Vagina (tissue), 2 donors: ENCODE data around the gene ZNF443.
"Not testable (repeated sequence)": the region's sequence is repeated elsewhere in the genome, so short reads cannot be mapped to it uniquely, and the experiment has no call there.

Experiments used
- POLR2A ChIP-seq, 2 donors: fragments of 450-650 bp; IDR thresholded peaks; one replicate each; pipeline ENCODE4 v1.6.1; 2017; ENCODE audit warnings: antibody characterized with exemption in 2 of 2, mild to moderate bottlenecking in 2 of 2, moderate library complexity in 2 of 2
- POLR2AphosphoS5 ChIP-seq, 2 donors: sonication (generic); formaldehyde crosslinking; IDR thresholded peaks; one replicate each; pipeline ENCODE4 v1.9.0; 2017; ENCODE audit warnings: antibody characterized with exemption in 2 of 2, mild to moderate bottlenecking in 2 of 2, low read depth in 1 of 2; ENCODE audit not compliant: insufficient read depth in 1 of 2
- TF ChIP-seq, protein P1 (sequence below), 3 experiments: fragments of 450-650 bp in 2 of 3; fragments of 200-600 bp in 1 of 3; sonication (generic) in 1 of 3; IDR thresholded peaks; one replicate each; pipeline ENCODE4 v1.5.1; 2017 to 2019; ENCODE audit warnings: antibody characterized with exemption in 3 of 3, mild to moderate bottlenecking in 2 of 3, moderate library complexity in 2 of 3

DNA sequence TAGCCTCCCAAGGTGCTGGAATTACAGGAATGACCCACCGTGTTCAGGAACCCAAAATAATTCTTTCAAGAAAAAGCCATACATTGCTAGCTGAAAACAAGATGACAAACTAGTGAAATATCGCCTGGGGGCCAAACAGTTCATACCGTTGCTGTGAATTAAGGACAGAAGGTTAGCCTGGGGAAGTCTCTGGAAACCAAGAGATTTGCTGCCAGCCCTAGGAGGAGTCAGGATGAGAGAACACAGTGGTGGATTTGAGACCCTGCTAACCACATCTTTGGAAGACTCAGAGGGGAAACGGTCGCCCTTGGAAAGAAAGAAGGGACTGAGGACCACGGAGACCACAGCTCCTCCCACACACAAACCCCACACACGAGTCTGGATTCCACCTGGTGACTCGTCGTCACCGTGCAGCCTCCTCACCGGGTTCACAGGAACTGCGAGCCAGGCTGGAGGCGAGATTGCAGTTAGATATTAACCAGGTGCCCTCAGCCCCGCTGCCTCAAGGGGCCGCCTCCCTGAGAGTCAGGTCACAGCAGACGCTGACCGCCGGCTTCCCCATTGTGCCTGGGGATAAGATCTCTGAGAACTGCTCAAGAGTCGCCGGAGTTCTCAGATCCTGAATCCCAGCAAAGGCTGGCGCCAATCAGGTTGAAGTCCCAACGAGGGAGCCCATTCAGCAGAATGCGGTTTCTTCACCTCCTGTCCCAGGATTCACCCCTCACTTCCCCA is 40.8 kb downstream of the ZNF443 start:
- TF ChIP-seq, protein P1, sequence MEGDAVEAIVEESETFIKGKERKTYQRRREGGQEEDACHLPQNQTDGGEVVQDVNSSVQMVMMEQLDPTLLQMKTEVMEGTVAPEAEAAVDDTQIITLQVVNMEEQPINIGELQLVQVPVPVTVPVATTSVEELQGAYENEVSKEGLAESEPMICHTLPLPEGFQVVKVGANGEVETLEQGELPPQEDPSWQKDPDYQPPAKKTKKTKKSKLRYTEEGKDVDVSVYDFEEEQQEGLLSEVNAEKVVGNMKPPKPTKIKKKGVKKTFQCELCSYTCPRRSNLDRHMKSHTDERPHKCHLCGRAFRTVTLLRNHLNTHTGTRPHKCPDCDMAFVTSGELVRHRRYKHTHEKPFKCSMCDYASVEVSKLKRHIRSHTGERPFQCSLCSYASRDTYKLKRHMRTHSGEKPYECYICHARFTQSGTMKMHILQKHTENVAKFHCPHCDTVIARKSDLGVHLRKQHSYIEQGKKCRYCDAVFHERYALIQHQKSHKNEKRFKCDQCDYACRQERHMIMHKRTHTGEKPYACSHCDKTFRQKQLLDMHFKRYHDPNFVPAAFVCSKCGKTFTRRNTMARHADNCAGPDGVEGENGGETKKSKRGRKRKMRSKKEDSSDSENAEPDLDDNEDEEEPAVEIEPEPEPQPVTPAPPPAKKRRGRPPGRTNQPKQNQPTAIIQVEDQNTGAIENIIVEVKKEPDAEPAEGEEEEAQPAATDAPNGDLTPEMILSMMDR (IDR thresholded peaks at IDR 0.05), result not testable (repeated sequence)
- TF ChIP-seq POLR2A (IDR thresholded peaks at IDR 0.05); POLR2AphosphoS5 (IDR thresholded peaks at IDR 0.05; ENCODE audit: insufficient read depth in 1 of 2, low read depth in 1 of 2): not testable (repeated sequence)
